Measurements from ENCODE around the gene CES1. TPM values are rescaled to one million over a fixed set of nuclear protein-coding genes. Genes with fewer than 3 reads are reported as not detected.
"Not testable (repeated sequence)": the region's sequence is repeated elsewhere in the genome, so short reads cannot be mapped to it uniquely, and the experiment has no call there.

The CES1 gene
- total RNA-seq (2014; rRNA removed; shearing (Covaris generic)) = 2.2 and 2.4 TPM in 2 replicates

DNA sequence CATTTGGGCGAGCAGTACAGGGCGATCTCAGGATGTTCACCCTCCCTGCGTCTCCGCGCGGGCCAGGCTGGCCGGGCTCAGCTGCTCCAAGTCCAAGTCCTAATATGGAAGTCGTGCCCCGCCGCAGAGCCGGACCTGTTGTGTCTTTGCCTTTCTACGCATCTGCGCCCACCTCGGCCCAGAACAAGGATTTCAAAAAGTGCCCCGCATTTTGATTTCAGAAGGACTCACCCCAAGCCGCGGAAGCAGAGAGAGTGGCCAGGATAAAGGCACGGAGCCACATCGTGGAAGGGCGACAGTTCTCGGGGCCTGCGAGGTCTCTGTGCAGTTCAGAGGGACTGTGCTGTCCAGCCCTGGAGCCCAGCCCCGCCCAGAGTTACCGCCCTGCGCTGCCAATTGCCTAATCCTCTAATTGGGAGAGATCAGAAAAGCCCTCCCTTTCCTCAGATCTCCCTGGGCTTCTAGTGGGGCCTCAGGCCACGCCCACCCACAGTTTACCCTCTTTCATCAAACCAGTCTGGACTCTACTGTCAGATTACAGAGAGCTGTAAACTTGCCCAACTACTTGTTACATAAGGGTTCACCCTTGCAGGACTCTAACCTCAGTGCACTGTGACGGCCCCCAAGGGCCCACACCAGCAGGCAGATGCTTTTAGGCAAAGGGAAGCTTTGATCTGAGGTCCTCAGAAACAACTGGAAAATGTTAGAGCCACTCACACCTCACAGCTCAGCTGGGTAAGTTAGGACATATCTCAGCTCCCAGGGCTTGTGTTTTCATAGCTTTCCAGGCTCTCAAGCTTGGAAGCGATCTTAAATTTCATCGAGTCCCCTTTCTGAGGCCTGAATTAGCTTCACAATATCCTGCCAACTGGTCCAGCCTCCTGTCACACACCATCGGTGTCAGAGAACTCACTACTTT lies at the start of gene CES1:
Gene CES1 (minus strand): TSS at position 324 of the 919 bp plus-strand sequence. CDS start 41 bp downstream, at position 283.
- no peak for DNase-seq (ENCODE audit: low read depth)

GRCh38 chr16:55876854-55877253 lies 44.0 kb upstream of the CES1 start:
- peak; percentile 33 for DNase-seq (ENCODE audit: low read depth)

DNA sequence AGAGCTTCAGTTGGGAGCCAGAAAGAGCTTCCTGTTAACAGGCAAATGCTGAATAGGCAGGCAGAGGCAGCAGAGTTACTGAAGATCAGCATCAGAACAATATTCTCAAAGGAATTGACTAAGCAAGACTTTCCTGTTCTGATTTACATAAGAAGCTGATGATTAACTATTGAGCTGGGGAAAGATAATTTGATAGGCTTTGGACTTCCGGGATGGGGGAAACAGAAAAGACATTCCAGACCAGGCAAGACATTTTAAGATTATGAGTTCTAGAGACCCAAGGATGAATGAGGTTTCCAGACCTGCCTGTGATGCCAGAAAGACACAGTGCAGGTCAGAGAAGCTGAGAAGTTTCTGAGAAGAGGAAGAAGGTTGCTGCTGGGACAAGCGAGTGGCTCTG lies 42.4 kb upstream of the CES1 start, which contains the start of gene CES5A:
Gene CES5A (minus strand): TSS at position 101 of the 400 bp plus-strand sequence. CDS start 152 bp downstream, outside the sequence.
- DNase-seq (ENCODE audit: low read depth) = no peak

DNA sequence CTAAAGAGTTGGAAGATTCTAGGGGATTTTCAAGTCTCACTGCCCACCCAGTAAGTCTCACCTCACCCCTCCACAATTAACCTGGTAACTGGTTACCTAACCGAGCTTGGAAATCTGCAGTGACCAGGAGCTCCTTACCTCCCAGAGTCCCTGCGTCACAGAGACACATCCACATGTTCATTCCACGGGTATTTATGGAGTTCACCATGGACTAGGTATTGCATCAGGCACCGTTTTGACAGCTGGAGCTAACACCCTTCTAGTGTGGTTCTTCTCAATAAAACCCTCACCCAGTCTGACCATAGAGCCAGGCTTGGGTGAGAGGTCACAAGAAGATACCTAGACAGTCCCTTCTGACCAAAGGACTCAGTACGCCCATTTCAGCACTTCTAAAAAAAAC lies 40.2 kb upstream of the CES1 start:
- no peak for DNase-seq (ENCODE audit: low read depth)

- DNase-seq (ENCODE audit: low read depth) = no peak
Measured at GRCh38 chr16:55872130-55872529, 39.2 kb upstream of the CES1 start.

DNA sequence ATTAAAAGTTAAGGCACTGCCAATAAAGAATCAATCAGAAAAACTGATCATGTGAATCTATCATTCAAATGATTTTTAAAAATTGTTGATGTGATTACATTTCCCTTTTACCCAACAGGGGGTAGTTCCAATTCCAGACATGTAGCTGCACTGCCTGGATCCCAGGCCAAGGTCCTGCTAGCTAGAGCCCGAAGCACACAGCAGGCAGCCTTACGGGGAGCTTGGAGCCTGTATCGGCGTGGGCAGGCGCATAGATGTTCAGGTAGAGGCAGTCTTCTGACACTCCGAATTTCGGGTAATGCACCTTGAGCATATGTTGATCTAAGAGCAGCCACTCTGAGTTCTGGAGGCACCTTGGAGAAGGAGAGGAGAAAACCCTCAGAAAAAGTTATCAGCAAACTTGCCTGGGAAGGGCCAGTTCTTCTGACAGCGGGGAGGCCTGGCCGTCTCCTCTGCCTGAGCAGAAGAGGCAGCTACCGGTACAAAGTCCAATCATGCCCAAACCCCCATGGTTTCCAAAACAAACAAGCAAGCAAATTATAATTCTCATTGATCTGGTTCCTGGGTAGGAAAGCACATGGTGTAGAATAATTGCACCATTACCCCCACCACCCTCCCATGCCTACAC lies 38.6 kb upstream of the CES1 start:
- no peak for DNase-seq (ENCODE audit: low read depth)

DNA sequence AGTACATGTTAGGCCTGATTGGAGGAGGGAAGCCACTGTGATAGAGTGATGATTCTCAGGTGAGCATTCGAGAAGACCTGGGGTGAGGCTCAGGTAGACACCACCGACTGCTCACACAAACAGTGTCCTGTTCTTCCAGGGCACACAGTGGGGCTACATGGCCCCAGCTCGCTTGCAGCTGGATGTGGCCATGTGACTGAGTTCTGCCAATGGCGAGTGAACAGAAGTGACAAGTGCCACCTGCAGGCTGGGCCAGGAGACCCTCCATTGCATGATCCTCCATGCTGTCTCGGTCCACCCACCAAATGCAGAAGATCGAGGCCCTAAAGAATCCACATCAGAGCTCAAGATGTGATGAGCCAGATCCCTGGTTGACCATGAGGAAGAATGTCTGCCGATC lies 36.1 kb upstream of the CES1 start:
- no peak for DNase-seq (ENCODE audit: low read depth)

DNA sequence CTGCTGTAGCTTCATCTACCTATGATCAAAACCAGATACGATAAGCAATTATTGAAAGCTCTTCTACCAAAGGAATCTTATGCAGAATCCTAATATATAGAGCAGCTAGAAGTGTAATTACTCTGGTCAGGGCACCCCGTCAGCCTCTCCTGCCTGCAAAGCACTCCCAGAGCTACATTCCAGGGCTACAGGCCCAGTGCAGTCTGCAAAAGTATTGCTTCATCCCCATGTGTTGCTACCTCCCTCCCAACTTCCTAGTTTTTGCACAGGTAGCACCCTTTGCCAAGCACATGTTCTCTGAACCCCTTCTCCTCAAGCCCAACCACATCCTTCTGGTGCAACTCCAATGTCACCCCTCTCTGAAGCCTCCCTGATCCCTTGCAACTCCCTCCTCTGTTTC lies 35.2 kb upstream of the CES1 start:
- DNase-seq (ENCODE audit: low read depth) = no peak

DNA sequence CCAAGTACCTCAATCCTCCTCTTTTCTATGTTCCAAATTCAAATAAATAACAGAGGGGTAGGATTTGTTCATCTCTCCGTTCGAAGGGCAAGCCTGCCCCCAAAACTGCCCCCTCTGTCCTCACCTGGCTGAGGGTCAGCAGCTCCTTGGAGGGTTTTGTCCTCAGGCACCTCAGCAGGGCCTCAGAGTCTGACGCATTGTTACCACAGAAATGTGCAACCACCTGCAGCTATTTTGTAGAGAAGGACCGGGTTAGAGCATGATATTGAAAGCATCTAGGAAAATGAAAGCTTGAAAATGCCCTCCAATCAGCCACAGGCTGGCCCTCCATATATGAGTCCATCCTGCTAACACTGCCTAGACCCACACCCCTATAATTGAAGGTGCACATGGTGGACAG lies 28.4 kb upstream of the CES1 start:
- no peak for DNase-seq (ENCODE audit: low read depth)

GRCh38 chr16:55857650-55858049 lies 24.8 kb upstream of the CES1 start:
- DNase-seq (ENCODE audit: low read depth) = not testable (repeated sequence)

- DNase-seq (ENCODE audit: low read depth) = no peak
Measured at GRCh38 chr16:55856950-55857349, 24.1 kb upstream of the CES1 start.

- DNase-seq (ENCODE audit: low read depth) = peak; percentile 31
Measured at GRCh38 chr16:55853114-55853513, 20.2 kb upstream of the CES1 start.

- no peak for DNase-seq (ENCODE audit: low read depth)
Measured at GRCh38 chr16:55849536-55849935, 16.6 kb upstream of the CES1 start.

DNA sequence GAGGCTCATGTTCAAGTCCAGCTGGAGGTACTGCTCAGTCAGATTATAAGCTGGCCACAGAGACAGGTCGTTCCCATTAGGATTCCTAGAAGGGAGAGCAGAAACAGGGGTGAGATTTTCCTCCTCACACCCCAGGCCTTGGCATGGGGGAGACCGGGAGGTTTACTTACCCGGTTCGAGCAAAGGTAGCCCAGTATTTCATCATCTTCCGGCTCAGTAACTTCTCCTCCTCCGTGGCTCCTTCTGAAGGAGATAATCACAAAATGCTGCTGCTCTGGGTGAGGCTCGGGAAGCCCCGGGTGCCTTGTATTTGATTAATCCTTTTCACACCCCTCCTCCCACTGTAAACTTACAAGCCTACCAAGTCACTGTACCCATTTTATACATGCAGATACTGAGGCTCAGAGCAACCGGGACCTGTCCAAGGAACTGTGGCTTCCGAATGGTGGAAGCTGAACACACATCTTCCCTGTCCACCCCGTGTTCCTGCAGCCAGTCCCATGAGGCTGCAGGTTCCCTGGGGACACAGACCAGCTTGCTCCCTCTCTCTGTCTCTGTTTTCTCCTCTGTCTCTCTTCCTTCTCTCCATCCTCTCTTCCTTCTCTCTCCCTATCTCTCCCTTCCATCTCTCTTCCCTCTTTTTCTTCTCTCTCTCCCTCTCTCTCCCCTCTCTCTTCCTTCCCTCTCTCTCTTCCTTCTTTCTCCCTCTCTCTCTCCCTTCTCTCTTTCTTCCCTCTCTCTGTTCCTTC lies 13.9 kb upstream of the CES1 start:
- no peak for DNase-seq (ENCODE audit: low read depth)

DNA sequence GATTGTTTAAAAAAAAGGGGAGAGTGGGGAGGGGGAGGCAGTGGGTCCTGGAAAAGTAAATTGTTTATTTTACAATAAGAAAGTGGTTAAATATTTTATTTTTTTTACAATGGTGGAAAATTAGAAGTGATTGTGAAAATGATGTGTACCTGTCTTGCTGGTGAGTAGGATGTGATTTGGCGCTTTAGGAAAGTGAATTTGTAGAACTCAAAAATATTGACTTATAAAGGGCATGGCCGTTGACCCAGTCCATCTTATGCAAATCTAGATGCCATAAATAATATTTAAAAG lies 10.2 kb upstream of the CES1 start:
- no peak for DNase-seq (ENCODE audit: low read depth)

- DNase-seq (ENCODE audit: low read depth) = peak; percentile 47
Measured at GRCh38 chr16:55842369-55843104, 9.6 kb upstream of the CES1 start.

DNA sequence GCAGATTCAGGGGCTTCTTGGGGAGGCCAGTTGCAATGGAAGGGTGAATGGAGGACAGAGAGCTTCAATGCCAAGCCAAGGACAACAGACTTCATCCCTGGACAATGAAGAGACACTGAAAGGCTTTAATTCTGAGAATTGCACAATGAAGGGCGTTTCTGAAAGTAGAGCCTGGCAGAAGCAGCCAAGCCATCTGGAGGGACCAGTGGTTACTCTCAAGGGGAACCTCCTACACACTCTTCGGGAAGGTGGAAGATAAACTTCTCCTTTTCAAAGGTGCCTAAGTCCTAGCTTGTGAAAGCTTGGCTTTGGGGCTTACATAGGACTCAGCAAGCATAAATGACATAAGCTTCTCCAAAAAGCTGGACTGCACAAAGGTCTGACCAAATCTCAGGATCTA lies 6.2 kb upstream of the CES1 start:
- no peak for DNase-seq (ENCODE audit: low read depth)

DNA sequence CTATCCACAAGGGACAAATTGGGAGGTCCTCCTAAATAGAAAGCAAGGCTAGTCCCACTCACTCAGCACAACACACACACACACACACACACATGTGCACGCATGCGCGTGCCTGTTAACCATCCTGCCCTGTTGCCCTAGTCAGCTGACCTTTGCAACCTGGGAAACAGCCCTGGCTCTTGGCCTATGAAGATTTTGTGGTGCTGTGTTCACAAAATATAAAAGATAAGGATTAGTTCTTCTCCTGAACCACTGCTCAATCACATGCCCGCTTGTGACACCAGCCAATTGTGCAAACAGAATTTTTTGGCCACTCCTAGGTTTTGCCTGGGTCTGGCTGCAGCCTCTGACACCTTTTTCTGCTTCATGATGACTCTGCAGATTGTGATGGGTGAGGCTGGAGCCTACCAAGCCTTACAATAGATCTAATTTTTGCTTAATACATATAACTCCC lies 3.3 kb upstream of the CES1 start:
- no peak for DNase-seq (ENCODE audit: low read depth)

- peak; percentile 7 for DNase-seq (ENCODE audit: low read depth)
Measured at GRCh38 chr16:55835581-55835980, 2.7 kb upstream of the CES1 start.

DNA sequence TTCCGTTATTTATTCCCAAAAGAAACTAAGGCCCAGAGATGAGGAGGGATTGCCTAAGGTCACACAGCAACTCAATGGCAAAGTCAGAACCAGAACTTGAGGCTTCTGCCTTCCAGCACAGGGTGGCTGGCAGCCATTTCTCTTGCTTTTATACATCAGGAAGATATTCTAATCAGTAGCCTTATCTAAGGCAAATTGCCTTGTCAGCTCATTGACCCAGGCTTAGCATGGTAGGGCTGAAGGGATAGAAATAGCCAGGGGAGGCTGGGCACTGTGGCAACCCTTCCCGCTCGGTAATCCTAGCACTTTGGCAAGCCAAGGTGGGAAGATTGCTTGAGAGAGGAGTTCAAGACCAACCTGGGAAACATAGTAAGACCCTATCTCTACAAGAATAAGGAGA lies 2.3 kb upstream of the CES1 start:
- DNase-seq (ENCODE audit: low read depth) = not testable (repeated sequence)

- DNase-seq (ENCODE audit: low read depth) = no peak
Measured at GRCh38 chr16:55834049-55834448, 1.2 kb upstream of the CES1 start.

GRCh38 chr16:55832425-55832772 lies 497 bp downstream of the CES1 start:
- DNase-seq (ENCODE audit: low read depth) = no peak

All from M059J (cell line).